ENCODE data around the gene CREB3L4.
"Not testable (repeated sequence)": the region's sequence is repeated elsewhere in the genome, so short reads cannot be mapped to it uniquely, and the experiment has no call there.

CREB3L4 gene

GRCh38 chr1:153959454-153959853 is 8.2 kb upstream of the CREB3L4 start:
- no peak for DNase-seq (ENCODE audit: low spot score)

- DNase-seq (ENCODE audit: low spot score), result no peak
Observed at GRCh38 chr1:153960206-153960605, 7.5 kb upstream of the CREB3L4 start.

GRCh38 chr1:153961421-153961820 is 6.3 kb upstream of the CREB3L4 start:
- no peak for DNase-seq (ENCODE audit: low spot score)

GRCh38 chr1:153962088-153963029 is 5.3 kb upstream of the CREB3L4 start:
- DNase-seq (ENCODE audit: low spot score), result peak; percentile 85

GRCh38 chr1:153963030-153963849 is 4.5 kb upstream of the CREB3L4 start, which contains the start of gene SLC39A1:
TSS of gene SLC39A1 (minus strand) at chr1:153963537. CDS start at chr1:153962715, 822 bp downstream.
- peak; percentile 97 for DNase-seq (ENCODE audit: low spot score)

GRCh38 chr1:153963850-153964331 is 3.8 kb upstream of the CREB3L4 start:
- DNase-seq (ENCODE audit: low spot score), result peak; percentile 79

GRCh38 chr1:153968000-153968363 is 280 bp downstream of the CREB3L4 start:
- DNase-seq (ENCODE audit: low spot score), result no peak

GRCh38 chr1:153968408-153968807 is 706 bp downstream of the CREB3L4 start:
- no peak for DNase-seq (ENCODE audit: low spot score)

GRCh38 chr1:153968972-153969371 is 1.3 kb downstream of the CREB3L4 start:
- DNase-seq (ENCODE audit: low spot score), result no peak

GRCh38 chr1:153970346-153970745 is 2.6 kb downstream of the CREB3L4 start:
- DNase-seq (ENCODE audit: low spot score), result no peak

- DNase-seq (ENCODE audit: low spot score), result no peak
Observed at GRCh38 chr1:153973071-153973470, 5.4 kb downstream of the CREB3L4 start.

GRCh38 chr1:153973525-153973924 is 5.8 kb downstream of the CREB3L4 start:
- DNase-seq (ENCODE audit: low spot score), result no peak

GRCh38 chr1:153976819-153977249 is 9.1 kb downstream of the CREB3L4 start:
- no peak for DNase-seq (ENCODE audit: low spot score)

GRCh38 chr1:153977250-153978240 is 9.8 kb downstream of the CREB3L4 start, which contains the start of gene JTB:
TSS of gene JTB (minus strand) at chr1:153977674. CDS start at chr1:153977252, 422 bp downstream.
- peak; percentile 89 for DNase-seq (ENCODE audit: low spot score)

- DNase-seq (ENCODE audit: low spot score), result peak; percentile 72
Observed at GRCh38 chr1:153978274-153978909, 10.7 kb downstream of the CREB3L4 start.

- DNase-seq (ENCODE audit: low spot score), result not testable (repeated sequence)
Observed at GRCh38 chr1:153979091-153979490, 11.4 kb downstream of the CREB3L4 start.

GRCh38 chr1:153981735-153982134 is 14.0 kb downstream of the CREB3L4 start:
- not testable (repeated sequence) for DNase-seq (ENCODE audit: low spot score)

GRCh38 chr1:153984123-153984894 is 16.6 kb downstream of the CREB3L4 start:
- DNase-seq (ENCODE audit: low spot score), result no peak

- peak; percentile 83 for DNase-seq (ENCODE audit: low spot score)
Observed at GRCh38 chr1:153985341-153985912, 17.7 kb downstream of the CREB3L4 start.
